Measurements from ENCODE around the gene CADM1. TPM values are rescaled to one million over a fixed set of nuclear protein-coding genes. Genes with fewer than 3 reads are reported as not detected.

Gene CADM1
- total RNA-seq, 4 donors from 2014 or later: 10.6 to 15.7 (median 13.8) TPM

- intact Hi-C loops (cut with DNase I): no loop called here
- no peak overlapping the region for H3K27ac ChIP-seq (replicated peaks in 1 of 4)
- DNase-seq (ENCODE audit: extremely low spot score): no peak
- TF ChIP-seq POLR2AphosphoS5 (IDR thresholded peaks at IDR 0.05) (no peak), EP300 (IDR thresholded peaks at IDR 0.05) (no peak), CTCF (IDR thresholded peaks at IDR 0.05) (no peak), POLR2A (IDR thresholded peaks at IDR 0.05; ENCODE audit: low read depth) (no peak)
- H3K9me3 ChIP-seq: no peaks in the 10 kb centered on the region
- 90% methylated on average over 4 of the region's 4 CpGs for WGBS
- no peaks in the 10 kb centered on the region for H3K27me3 ChIP-seq
- no peaks in the 10 kb centered on the region for H3K36me3 ChIP-seq
- no peak overlapping the region for H3K4me3 ChIP-seq
- H3K4me1 ChIP-seq: peaks cover 0 to 9% (median 6%) of the 10 kb centered on the region in 4 donors
Observed at GRCh38 chr11:115241899-115242298, 262.3 kb downstream of the CADM1 start.

DNA sequence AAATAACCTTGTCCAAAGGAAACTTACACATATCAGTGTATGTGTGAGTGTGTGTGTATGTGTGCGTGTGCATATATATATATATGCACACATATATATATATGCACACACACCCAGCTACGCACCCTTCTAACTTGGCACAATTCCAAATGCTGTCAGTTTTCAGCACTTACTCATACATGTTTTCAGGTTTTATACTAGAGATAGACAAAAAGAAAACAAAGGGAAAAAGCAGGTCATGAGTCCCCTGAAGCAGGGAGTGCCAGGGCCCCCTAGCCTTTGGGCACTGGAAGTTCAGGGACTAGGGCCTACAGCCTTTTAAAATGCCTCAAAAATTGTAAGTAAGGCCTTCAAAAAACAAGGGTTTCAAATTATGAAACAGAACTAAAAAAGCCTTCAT, 265.4 kb downstream of the CADM1 start:
- 91% methylated on average over 2 of the region's 2 CpGs for WGBS
- Histone ChIP-seq H3K27me3 (no peaks in the 10 kb centered on the region), H3K4me1 (no peaks in the 10 kb centered on the region), H3K9me3 (no peaks in the 10 kb centered on the region), H3K4me3 (no peak overlapping the region), H3K36me3 (no peaks in the 10 kb centered on the region), H3K27ac (replicated peaks in 1 of 4) (no peak overlapping the region)
- no peak for DNase-seq (ENCODE audit: extremely low spot score)
- intact Hi-C loops (cut with DNase I): no loop called here
- TF ChIP-seq CTCF (IDR thresholded peaks at IDR 0.05): no peak
- no peak for TF ChIP-seq EP300 (IDR thresholded peaks at IDR 0.05)
- TF ChIP-seq POLR2A (IDR thresholded peaks at IDR 0.05; ENCODE audit: low read depth): no peak
- TF ChIP-seq POLR2AphosphoS5 (IDR thresholded peaks at IDR 0.05): no peak

- intact Hi-C loops (cut with DNase I): no loop called here
- H3K27ac ChIP-seq (replicated peaks in 1 of 4): no peak overlapping the region
- DNase-seq (ENCODE audit: extremely low spot score): no peak
- H3K36me3 ChIP-seq: no peaks in the 10 kb centered on the region
- 82% methylated on average over 4 of the region's 4 CpGs for WGBS
- no peak overlapping the region for H3K4me3 ChIP-seq
- TF ChIP-seq POLR2AphosphoS5 (IDR thresholded peaks at IDR 0.05): no peak
- no peak for TF ChIP-seq CTCF (IDR thresholded peaks at IDR 0.05)
- no peak for TF ChIP-seq EP300 (IDR thresholded peaks at IDR 0.05)
- TF ChIP-seq POLR2A (IDR thresholded peaks at IDR 0.05; ENCODE audit: low read depth): no peak
- H3K4me1 ChIP-seq: no peaks in the 10 kb centered on the region
- H3K9me3 ChIP-seq: no peaks in the 10 kb centered on the region
- H3K27me3 ChIP-seq: no peaks in the 10 kb centered on the region
Observed at GRCh38 chr11:115238086-115238485, 266.1 kb downstream of the CADM1 start.

- H3K4me3 ChIP-seq: no peak overlapping the region
- no peaks in the 10 kb centered on the region for H3K9me3 ChIP-seq
- TF ChIP-seq POLR2AphosphoS5 (IDR thresholded peaks at IDR 0.05) (no peak), CTCF (IDR thresholded peaks at IDR 0.05) (no peak), POLR2A (IDR thresholded peaks at IDR 0.05; ENCODE audit: low read depth) (no peak), EP300 (IDR thresholded peaks at IDR 0.05) (no peak)
- no peaks in the 10 kb centered on the region for H3K36me3 ChIP-seq
- H3K27me3 ChIP-seq: no peaks in the 10 kb centered on the region
- H3K27ac ChIP-seq (replicated peaks in 1 of 4): no peak overlapping the region
- 86% methylated on average over 3 of the region's 3 CpGs for WGBS
- no peak for DNase-seq (ENCODE audit: extremely low spot score)
- intact Hi-C loops (cut with DNase I): no loop called here
- no peaks in the 10 kb centered on the region for H3K4me1 ChIP-seq
Observed at GRCh38 chr11:115237578-115237977, 266.6 kb downstream of the CADM1 start.

GRCh38 chr11:115234794-115235193, 269.4 kb downstream of the CADM1 start:
- no peaks in the 10 kb centered on the region for H3K9me3 ChIP-seq
- TF ChIP-seq EP300 (IDR thresholded peaks at IDR 0.05) (no peak), POLR2AphosphoS5 (IDR thresholded peaks at IDR 0.05) (no peak), POLR2A (IDR thresholded peaks at IDR 0.05; ENCODE audit: low read depth) (no peak), CTCF (IDR thresholded peaks at IDR 0.05) (no peak)
- DNase-seq (ENCODE audit: extremely low spot score): no peak
- intact Hi-C loops (cut with DNase I): no loop called here
- H3K4me3 ChIP-seq: no peak overlapping the region
- H3K4me1 ChIP-seq: no peaks in the 10 kb centered on the region
- H3K27me3 ChIP-seq: no peaks in the 10 kb centered on the region
- WGBS: 88% methylated on average over 4 of the region's 4 CpGs
- no peak overlapping the region for H3K27ac ChIP-seq (replicated peaks in 1 of 4)
- peaks cover 0 to 8% (median 1%) of the 10 kb centered on the region in 4 donors for H3K36me3 ChIP-seq

Data from esophagus muscularis mucosa (tissue), 4 donors.